Natural killer cell (primary cell): ENCODE data around the gene EVL. TPM values are rescaled to one million over a fixed set of nuclear protein-coding genes. Genes with fewer than 3 reads are reported as not detected.
"Not testable (repeated sequence)": the region's sequence is repeated elsewhere in the genome, so short reads cannot be mapped to it uniquely, and the experiment has no call there.

Experiments
- ATAC-seq, 3 donors: fragments of 150-1000 bp in 2 of 3; fragments of 200-7000 bp in 1 of 3; cut with Tn5 transposase; 1 replicate in 1 of 3; 2 replicates in 2 of 3; pipeline ENCODE4 v1.10.0; 2021; ENCODE audit warnings: mild to moderate bottlenecking in 2 of 3, moderate library complexity in 2 of 3
- DNase-seq, 2 donors: peaks; one replicate each; pipeline versions ENCODE4 v3.0.0 to v3.0.0-alpha.2; 2013 to 2021; ENCODE audit warnings: mixed read lengths in 1 of 2
- H3K27ac ChIP-seq: one replicate; pipeline ENCODE4 v1.5.1; 2013; ENCODE audit warnings: mild to moderate bottlenecking, low read length
- H3K27me3 ChIP-seq: one replicate; pipeline ENCODE4 v1.6.1; 2013; ENCODE audit warnings: low read length; ENCODE audit not compliant: control insufficient read depth, insufficient read depth
- H3K36me3 ChIP-seq: one replicate; pipeline ENCODE4 v1.6.1; 2013; ENCODE audit warnings: low read length; ENCODE audit not compliant: control insufficient read depth, insufficient read depth
- H3K4me1 ChIP-seq: one replicate; pipeline ENCODE4 v1.6.1; 2013; ENCODE audit warnings: low read length; ENCODE audit not compliant: control insufficient read depth, insufficient read depth
- H3K4me3 ChIP-seq: one replicate; pipeline ENCODE4 v1.5.1; 2013; ENCODE audit warnings: low read length
- H3K9me3 ChIP-seq: one replicate; pipeline ENCODE4 v1.6.1; 2013; ENCODE audit warnings: low read length; ENCODE audit not compliant: control insufficient read depth, insufficient read depth
- H3K27ac Mint-ChIP-seq, 2 donors: one replicate each; pipeline ENCODE4 v1.8.0; 2022; ENCODE audit warnings: mild to moderate bottlenecking in 2 of 2, mixed read lengths in 2 of 2, moderate library complexity in 1 of 2
- H3K27me3 Mint-ChIP-seq, 2 donors: one replicate each; pipeline ENCODE4 v1.8.0; 2022; ENCODE audit warnings: low read depth in 2 of 2, mixed read lengths in 2 of 2
- H3K36me3 Mint-ChIP-seq: one replicate; pipeline ENCODE4 v1.8.0; 2022; ENCODE audit warnings: mixed read lengths
- H3K4me1 Mint-ChIP-seq, 2 donors: one replicate each; pipeline ENCODE4 v1.8.0; 2022; ENCODE audit warnings: mixed read lengths in 2 of 2
- H3K4me3 Mint-ChIP-seq: one replicate; pipeline ENCODE4 v1.8.0; 2022; ENCODE audit warnings: mild to moderate bottlenecking, moderate library complexity, mixed read lengths
- H3K9me3 Mint-ChIP-seq, 2 donors: one replicate each; pipeline ENCODE4 v1.8.0; 2022; ENCODE audit warnings: mixed read lengths in 2 of 2
- CTCF ChIP-seq: fragments of 200-600 bp; IDR thresholded peaks from one replicate; pipeline ENCODE4 v1.8.0; 2022; ENCODE audit warnings: antibody characterized with exemption
- WGBS: methylation state at CpG from one replicate; pipeline ENCODE4 v1.1.7; 2013; ENCODE audit warnings: missing lambda C conversion rate; ENCODE audit not compliant: insufficient coverage; 5-methylcytosine and 5-hydroxymethylcytosine counted together
- intact Hi-C: fragments of 100-400 bp; cut with micrococcal nuclease; formaldehyde crosslinking; loops from one replicate; pipeline ENCODE4 v1.14.2; 2022
- total RNA-seq, 4 donors: library from RNA; stranded (reverse); fragments of 120-200 nt in 1 of 4; gene quantifications; one replicate each; pipeline versions ENCODE4 v1.2.3 to v1.2.4, GENCODE V29; 2013 to 2022

The EVL gene
- total RNA-seq, 3 donors from 2014 or later (not counting 1 experiment from before 2014, with no cell fraction given) = 882 to 1,108 (median 986) TPM

GRCh38 chr14:100028990-100029677 is 36.1 kb upstream of the EVL start:
- Mint-ChIP-seq H3K4me1 (peaks cover 11 to 15% of the 10 kb centered on the region in 2 donors), H3K4me3 (no peak overlapping the region), H3K9me3 (no peaks in the 10 kb centered on the region), H3K27me3 (no peaks in the 10 kb centered on the region), H3K27ac (no peak overlapping the region), H3K36me3 (no peaks in the 10 kb centered on the region)
- ATAC-seq (no peak), DNase-seq (no peak)
- Histone ChIP-seq H3K36me3 (no peaks in the 10 kb centered on the region), H3K27me3 (no peaks in the 10 kb centered on the region), H3K9me3 (no peaks in the 10 kb centered on the region), H3K4me3 (no peak overlapping the region), H3K27ac (no peak overlapping the region), H3K4me1 (peaks cover 6% of the 10 kb centered on the region)
- 98% methylated on average over 2 of the region's 3 CpGs for WGBS
- TF ChIP-seq CTCF = no peak
- intact Hi-C loops = no loop called here

GRCh38 chr14:100030006-100030405 is 35.2 kb upstream of the EVL start:
- H3K4me3 Mint-ChIP-seq, DNase-seq, H3K9me3 ChIP-seq, H3K36me3 Mint-ChIP-seq, H3K27ac ChIP-seq, H3K27ac Mint-ChIP-seq, H3K27me3 Mint-ChIP-seq, H3K9me3 Mint-ChIP-seq, H3K4me1 ChIP-seq, H3K4me3 ChIP-seq, intact Hi-C loops, H3K27me3 ChIP-seq, H3K36me3 ChIP-seq, ATAC-seq: not testable (repeated sequence)
- WGBS = 97% methylated on average over 11 of the region's 13 CpGs
- H3K4me1 Mint-ChIP-seq = peaks cover 6 to 10% of the 10 kb centered on the region in 2 donors

- Mint-ChIP-seq H3K27me3 (no peaks in the 10 kb centered on the region), H3K9me3 (no peaks in the 10 kb centered on the region), H3K4me1 (peaks cover under 1 to 4% of the 10 kb centered on the region in 2 donors), H3K27ac (no peak overlapping the region), H3K4me3 (no peak overlapping the region), H3K36me3 (no peaks in the 10 kb centered on the region)
- Histone ChIP-seq H3K4me3 (no peak overlapping the region), H3K27me3 (no peaks in the 10 kb centered on the region), H3K4me1 (no peaks in the 10 kb centered on the region), H3K9me3 (no peaks in the 10 kb centered on the region), H3K36me3 (no peaks in the 10 kb centered on the region), H3K27ac (no peak overlapping the region)
- ATAC-seq (no peak), DNase-seq (no peak)
- no peak for TF ChIP-seq CTCF
- WGBS = 95% methylated on average over 7 of the region's 7 CpGs
- intact Hi-C loops = no loop called here
These were observed 34.6 kb upstream of the EVL start for GRCh38 chr14:100030452-100031153.

GRCh38 chr14:100031506-100032281 is 33.5 kb upstream of the EVL start:
- H3K4me3 ChIP-seq = no peak overlapping the region
- no peak overlapping the region for H3K4me3 Mint-ChIP-seq
- H3K4me1 ChIP-seq = no peaks in the 10 kb centered on the region
- H3K27me3 Mint-ChIP-seq = no peaks in the 10 kb centered on the region
- H3K4me1 Mint-ChIP-seq = peaks cover 0 to 4% of the 10 kb centered on the region in 2 donors
- intact Hi-C loops = no loop called here
- no peak for TF ChIP-seq CTCF
- H3K9me3 ChIP-seq = no peaks in the 10 kb centered on the region
- DNase-seq (no peak), ATAC-seq (no peak)
- no peak overlapping the region for H3K27ac ChIP-seq
- no peaks in the 10 kb centered on the region for H3K36me3 ChIP-seq
- H3K27me3 ChIP-seq = no peaks in the 10 kb centered on the region
- 85% methylated on average over 7 of the region's 7 CpGs for WGBS
- no peaks in the 10 kb centered on the region for H3K9me3 Mint-ChIP-seq
- no peaks in the 10 kb centered on the region for H3K36me3 Mint-ChIP-seq
- no peak overlapping the region for H3K27ac Mint-ChIP-seq
